ENCODE measurements around the gene HYI.
A peak's percentile ranks its signal among the peaks of the same experiment; 100 is the strongest.
"Not testable (repeated sequence)": the region's sequence is repeated elsewhere in the genome, so short reads cannot be mapped to it uniquely, and the experiment has no call there.

HYI gene, protein sequence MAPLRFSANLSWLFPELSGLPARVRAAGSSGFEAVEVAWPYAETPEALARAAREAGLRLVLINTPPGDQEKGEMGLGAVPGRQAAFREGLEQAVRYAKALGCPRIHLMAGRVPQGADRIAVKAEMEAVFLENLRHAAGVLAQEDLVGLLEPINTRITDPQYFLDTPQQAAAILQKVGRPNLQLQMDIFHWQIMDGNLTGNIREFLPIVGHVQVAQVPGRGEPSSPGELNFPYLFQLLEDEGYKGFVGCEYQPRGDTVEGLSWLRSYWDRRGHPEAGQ

DNA sequence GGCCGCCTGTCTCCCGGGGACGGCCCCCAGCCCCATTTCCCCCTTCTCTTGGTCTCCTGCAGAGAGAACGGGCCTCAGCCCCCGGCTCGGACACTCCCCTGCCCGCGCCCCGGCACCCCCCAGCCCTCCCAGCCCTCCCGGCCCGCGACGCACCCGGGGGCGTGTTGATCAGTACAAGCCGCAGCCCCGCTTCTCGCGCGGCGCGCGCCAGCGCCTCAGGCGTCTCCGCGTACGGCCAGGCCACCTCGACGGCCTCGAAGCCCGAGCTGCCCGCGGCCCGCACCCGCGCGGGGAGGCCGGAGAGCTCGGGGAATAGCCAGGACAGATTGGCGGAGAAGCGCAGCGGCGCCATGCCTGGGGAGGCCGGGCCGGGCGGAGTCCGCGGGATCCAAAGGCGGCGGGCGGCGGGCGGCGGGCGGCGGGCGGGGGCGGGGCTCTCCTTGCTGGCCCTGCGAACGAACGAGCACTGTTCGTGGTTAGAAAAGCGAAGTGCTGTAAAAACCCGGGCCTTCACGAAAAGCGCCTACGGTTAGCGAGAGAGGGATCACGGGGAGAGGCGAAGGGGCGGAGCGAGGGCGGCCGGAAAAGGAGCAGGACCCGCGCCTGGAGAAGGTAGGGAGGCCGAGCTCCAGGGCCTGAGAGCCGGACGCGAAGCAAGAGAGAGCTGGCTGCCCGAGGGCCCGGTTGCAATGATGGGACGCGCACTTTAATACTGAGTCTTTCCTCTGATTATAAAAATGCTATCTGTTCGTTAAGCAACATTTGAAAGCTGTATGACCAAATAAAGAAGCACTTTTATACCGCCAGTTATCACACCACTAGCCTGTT lies at the start of gene HYI:
HYI (minus strand) TSS at position 490 of the 828 bp plus-strand sequence; CDS start at position 352, 138 bp downstream.
- DNase-seq = peak; percentile 71

DNA sequence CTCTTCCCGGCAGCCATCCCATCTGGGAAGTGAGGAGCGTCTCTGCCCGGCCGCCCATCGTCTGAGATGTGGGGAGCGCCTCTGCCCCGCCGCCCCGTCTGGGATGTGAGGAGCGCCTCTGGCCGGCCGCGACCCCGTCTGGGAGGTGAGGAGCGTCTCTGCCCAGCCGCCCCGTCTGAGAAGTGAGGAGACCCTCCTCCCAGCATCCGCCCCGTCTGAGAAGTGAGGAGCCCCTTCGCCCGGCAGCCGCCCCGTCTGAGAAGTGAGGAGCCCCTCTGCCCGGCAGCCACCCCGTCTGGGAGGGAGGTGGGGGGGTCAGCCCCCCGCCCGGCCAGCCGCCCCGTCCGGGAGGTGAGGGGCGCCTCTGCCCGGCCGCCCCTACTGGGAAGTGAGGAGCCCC lies 48.1 kb upstream of the HYI start:
- DNase-seq = not testable (repeated sequence)

DNA sequence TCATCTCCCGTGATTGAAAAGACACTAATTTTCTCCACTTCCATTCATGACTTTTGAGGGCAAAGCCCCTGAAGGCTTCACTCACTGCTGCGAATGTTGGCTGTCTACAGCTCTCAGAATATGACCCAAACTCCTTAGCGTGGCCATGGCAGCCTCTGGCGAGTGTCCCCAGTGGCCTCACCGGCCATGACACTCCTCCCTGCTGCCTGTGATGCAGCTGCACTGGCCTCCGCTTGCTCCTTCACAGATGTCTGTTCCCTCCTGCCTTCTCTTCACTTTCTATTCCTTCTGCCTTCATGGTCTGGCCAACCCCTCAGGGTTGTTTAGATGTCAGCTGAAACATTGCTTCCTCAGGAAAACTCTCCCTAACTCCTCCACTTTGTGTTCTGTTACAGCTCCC lies 46.2 kb upstream of the HYI start:
- no peak for DNase-seq

DNA sequence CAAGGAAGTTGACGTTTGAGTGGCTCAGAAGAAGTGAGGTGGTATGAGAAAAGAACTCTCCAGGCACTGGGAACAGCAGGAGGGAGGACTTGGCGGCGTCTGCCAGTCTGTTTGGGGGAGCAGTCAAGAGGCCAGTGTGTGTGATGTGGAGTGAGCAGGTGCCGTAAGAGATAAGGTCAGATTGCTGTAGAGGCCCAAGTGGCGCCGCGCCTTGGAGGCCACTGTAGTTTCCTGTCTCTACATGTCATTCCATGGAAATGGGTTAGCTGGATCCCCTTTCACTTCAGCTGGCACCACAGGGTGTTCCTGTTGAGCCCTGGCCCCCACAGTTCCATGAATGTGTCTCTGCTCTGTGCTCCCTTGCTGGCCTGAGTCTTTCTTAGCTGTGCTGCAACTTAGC lies 41.5 kb upstream of the HYI start:
- no peak for DNase-seq

DNA sequence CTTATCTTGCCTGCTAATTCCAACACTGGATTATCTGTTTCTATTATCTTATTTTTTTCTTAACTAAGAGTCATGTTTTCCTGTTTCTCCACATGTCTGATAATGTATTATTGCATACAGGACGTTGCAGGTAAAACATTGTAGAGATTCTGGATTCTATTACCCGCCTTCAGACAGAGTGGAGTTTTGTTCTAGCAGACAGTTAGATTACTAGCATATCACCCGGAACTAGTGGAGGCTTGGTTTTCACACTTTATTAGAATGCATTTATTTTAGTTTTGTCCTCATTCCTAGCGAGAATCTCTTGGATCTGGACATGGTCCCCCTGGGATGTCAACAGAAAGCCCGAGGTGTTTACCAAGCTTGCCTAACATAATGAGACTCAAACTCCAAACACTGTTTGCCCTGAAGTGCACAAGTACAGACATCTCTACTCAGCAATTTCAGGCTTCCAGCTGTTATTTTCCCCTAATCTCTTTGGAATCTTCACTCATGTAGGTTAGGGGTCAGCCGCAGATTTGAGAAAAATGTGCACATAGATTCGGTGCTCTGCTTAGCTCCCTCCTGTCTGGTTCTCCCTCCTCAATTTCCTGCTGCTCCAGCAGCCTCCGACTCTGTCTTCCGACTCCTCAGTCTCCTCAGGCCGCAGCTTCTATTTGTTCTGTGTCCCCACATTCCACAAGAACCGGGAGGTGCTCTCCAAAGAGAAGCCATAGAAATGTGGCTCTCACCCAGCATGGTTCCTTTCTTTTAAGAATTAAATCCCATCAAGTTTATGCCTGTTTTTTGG lies 40.1 kb upstream of the HYI start:
- DNase-seq = no peak

DNA sequence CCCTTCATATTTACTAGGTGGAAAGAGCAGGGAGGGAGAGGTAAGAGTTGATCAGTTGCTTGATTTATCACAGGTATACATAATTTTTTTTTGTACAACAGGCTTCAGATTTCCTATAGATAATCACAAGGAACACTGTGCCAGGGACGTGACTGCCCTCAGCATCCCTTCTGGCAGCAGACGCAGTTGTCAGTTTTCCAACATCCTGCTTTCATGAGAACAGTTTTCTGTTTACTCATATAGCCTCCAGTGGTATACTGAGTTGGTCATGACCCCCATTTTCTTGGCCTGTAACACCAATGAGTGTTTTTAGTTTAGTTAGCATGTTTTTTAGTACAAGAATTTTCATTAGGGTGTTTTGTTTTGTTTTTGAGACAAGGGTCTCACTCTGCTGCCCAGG lies 39.1 kb upstream of the HYI start:
- DNase-seq = no peak

DNA sequence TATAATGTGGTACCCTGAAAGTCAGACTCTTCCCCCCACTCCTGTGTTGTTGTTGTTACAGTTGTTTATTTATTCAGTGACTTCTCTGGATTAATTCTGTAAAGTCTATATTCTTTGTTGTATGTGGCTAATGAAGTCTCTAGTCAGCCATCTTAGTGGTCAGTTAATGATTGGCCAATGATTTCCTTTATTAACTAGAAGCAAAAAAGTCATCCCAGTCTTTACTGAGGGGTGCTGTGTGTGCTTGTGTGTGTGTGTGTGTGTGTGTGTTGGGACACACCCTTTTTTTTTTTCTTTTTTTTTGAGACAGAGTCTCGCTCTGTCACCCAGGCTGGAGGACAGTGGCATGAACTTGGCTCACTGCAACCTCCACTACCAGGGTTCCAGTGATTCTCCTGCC lies 37.3 kb upstream of the HYI start:
- DNase-seq = no peak

DNA sequence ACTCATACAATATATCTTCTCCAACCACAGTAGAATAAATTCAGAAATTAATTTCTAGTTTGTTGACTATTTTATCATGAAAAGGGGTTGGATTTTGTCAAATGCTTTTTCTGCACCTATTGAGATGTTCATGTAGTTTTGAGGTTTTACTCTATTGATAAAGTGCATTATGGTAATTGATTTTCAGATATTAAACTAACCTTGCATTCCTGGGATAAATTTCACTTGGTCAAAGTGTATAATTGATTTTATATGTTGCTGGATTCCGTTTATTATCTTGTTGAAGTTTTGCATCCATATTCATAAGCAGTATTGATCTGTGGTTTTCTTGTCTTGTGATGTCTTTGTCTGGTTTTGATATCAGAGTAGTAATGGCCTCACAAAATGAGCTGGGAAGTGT lies 34.4 kb upstream of the HYI start:
- DNase-seq = no peak

DNA sequence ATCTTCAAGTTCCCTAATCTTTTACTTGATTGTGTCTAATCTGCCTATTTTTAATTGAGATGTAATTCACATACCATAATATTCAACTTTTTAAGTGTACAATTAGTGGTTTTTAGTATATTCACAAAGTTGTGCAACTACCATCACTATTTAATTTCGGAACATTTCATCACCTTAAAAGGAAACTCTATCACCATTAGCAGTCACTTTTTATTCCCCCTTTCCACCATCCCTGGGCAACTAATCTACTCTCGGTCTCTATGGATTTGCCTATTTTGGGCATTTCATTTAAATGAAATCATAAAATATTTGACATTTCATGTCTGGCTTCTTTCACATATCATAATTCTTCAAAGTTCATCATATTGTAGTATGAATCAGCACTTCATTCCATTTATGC lies 30.6 kb upstream of the HYI start:
- DNase-seq = no peak

DNA sequence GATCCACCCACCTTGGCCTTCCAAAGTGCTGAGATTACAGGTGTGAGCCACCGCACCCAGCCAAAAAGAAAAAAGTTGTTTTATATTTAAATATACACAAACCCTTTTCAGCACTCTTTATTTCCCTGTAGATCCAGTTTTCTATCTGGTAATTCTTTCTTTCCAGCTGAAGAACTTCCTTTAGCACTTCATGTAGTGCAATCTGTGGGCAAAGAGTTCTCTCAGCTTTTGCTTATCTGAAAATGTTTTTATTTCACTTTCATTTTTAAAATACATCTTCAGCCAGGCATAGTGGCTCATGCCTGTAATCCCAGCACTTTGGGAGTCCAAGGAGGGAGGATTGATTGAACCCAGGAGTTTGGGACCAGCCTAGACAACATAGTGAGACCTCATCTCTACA lies 28.5 kb upstream of the HYI start:
- no peak for DNase-seq

DNA sequence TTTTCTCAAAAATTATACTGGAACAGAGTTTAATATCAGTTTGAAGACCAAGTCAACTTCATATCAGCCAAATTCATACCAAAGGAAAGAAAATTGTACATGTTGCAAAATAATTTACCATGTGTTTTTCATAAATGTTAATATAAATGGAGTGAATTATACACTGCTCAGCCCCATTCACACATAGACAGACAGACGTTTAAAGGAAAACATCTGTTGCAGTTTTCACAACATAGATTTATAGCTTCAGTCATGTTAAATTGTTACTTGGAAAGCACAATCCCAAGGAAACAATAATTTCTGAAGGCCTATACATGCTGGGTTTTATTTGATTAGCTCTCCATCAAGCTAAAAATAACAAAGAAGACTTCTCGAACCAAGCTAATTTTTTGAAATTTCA lies 27.8 kb upstream of the HYI start:
- DNase-seq = no peak

DNA sequence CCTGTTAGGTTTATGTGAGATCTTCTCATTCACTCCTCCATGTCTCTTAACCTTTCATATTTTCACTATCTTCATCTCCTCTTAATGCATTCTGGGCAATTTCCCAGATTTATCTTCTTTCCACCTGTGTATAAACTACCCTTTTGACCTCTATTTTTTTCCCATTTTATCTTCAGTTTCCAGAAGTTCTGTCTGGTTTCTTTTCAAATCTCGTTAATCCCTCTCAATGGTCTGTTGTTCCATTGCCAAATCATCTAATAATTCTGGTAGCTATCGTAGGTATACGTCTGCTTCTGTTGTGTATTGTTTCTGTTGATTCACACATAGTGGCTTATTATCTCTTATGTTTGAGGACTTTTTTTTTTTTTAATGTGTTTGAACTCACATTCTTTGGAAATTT lies 25.7 kb upstream of the HYI start:
- DNase-seq = no peak

DNA sequence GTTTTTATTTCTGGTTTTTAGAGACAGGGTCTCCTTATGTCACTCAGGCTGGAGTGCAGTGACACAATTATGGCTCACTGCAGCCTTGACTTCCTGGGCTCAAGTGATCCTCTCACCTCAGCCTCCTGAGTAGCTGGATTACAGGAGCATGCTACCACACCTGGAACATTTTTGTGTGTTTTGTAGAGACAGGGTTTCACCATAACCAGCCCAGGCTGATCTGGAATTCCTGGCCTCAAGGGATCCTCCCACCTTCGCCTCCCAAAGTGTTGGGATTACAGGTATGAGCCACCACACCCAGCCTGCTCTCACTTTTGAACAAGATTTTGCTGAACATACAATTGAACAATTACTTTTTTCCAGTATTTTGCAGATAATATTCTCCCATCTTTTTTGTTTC lies 24.0 kb upstream of the HYI start:
- DNase-seq = no peak

DNA sequence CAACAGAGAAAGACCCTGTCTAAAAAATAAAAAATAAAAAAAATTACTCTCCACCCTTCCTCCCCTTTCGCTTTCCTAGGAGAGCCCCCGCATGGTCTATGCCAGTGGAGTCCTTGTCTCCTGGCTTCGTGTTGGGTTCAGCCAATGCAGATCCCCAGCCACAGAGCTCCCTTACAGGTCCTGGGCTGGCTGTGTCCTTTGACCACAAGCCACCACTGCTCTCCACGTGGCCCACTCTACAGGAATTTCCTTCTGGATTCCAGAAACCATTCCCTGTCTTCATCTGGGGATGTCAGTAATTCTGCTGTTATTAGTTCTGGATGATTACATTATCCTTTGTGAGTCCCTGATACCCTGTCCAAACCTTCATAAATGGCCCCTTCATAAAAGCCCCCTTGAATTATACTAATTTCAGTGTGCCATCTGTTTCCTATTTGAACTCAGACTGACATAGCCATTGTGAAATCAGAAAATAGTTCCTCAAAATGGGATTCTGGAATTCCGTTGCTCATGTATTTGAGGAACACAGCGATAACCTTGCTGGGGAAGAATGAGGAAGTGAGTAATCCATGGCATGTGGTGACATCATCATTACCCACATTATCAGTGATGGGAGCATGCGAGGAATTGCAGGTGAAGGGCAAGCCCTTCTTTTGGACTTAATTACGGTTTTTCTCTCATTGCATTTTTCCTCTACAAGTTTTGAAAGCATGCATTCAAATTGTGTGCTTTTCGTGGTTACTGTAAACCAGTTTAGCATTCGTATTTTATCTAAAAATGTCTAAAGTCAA lies 22.1 kb upstream of the HYI start:
- DNase-seq = not testable (repeated sequence)

DNA sequence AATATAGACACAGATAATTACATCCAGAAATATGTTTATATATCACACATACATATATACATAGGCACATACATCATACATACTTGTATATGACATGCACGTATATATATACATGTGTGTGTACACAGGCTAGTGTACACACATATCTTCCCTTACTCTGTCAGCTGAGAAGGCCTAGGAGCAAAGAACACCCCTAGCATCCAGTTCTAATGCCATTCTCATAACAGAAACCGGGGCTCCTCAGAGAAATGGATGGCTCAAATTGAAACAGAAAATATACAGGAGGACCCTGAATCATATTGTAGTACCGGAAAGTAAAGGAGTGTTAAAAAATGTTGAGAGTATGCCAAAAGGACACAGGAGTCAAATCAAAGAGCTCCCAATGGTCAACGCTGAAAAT lies 19.7 kb upstream of the HYI start:
- no peak for DNase-seq

DNA sequence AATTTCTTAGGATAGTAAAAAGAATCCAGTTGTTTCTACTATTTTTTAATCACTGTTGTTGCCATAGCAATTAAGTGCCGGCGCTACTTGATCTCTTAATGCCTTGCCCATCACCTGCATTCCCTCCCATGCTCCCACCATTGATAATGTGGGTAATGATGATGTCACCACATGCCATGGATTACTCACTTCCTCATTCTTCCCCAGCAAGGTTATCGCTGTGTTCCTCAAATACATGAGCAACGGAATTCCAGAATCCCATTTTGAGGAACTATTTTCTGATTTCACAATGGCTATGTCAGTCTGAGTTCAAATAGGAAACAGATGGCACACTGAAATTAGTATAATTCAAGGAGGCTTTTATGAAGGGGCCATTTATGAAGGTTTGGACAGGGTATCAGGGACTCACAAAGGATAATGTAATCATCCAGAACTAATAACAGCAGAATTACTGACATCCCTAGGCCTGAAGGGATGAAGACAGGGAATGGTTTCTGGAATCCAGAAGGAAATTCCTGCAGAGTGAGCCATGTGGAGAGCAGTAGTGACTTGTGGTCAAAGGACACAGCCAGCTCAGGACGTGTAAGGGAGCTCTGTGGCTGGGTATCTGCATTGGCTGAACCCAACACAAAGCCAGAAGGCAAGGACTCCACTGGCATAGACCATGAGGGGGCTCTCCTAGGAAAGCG lies 18.9 kb upstream of the HYI start:
- DNase-seq = not testable (repeated sequence)

DNA sequence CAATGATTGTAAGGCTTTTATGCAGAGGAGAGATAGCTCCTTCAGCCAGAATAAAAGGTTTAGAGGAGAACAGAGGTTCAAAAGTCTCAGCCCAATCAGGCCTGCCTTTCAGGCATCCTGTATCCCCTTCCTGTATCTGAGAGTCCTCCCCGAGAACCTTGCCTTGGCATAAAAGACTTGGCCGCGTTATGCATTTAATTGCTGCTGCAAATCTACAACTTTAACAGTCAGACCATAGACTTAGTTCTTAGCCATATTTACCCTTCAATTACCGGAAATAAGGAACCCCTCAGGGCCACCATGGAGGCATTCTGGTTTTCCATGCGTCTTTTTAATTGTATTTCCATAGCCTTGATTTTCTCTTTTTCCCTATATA lies 18.3 kb upstream of the HYI start:
- DNase-seq = no peak

DNA sequence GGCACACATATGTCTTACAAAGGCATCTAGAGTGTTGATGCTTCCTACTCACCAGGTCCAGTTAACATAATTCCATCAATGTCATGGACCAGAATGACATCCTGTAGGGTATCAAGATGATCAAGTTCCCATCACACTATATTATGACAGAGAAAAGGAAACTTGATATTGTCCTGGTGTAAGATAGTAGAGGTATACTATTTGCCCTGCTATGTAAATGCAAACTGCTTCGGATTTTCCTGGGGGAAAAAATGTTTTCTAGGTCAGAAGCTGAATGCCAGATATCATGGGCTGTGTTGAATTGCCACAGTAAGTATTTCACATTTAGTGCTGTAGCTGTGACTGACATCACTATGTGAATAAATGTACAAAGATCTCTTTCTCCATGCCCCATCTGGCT lies 16.2 kb upstream of the HYI start:
- DNase-seq = no peak

DNA sequence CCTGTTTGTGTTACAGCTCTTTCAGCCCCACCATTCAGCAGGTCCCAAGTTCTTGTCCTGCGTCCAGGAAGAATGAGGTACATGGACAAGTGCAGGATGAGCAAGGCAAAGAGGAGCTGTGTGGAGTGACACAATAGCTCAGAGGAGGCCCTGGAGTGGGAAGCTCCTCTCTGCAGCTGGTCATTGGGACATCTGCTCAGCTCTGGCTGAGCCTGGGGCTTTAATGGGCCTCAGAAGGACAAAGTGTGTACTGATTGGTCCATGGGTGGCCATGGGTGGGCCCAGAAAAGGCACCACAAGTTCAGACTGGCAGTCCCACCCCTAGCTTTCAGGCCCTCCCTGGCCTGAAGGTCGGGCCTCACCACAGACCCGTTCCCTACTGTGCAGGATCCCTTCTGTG lies 14.7 kb upstream of the HYI start:
- no peak for DNase-seq

DNA sequence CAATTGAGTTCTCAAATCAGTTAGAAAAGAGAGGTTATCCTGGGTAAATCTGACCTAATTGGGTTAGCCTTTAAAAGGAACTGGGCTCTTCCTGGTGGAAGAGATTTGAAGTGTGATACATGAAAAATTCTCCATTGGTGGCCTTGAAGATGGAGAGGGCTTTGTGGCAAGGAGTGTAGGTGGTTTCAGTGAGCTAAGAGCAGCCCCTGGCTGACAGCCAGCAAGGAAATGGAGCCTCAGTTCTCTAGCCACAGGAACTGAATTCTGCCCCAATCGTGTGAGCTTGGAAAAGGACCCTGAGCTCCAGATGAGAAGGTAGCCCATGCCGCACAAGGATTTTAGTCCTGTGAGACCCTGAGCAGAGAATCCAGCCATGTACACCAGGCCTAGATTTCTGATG lies 12.7 kb upstream of the HYI start:
- DNase-seq = no peak

DNA sequence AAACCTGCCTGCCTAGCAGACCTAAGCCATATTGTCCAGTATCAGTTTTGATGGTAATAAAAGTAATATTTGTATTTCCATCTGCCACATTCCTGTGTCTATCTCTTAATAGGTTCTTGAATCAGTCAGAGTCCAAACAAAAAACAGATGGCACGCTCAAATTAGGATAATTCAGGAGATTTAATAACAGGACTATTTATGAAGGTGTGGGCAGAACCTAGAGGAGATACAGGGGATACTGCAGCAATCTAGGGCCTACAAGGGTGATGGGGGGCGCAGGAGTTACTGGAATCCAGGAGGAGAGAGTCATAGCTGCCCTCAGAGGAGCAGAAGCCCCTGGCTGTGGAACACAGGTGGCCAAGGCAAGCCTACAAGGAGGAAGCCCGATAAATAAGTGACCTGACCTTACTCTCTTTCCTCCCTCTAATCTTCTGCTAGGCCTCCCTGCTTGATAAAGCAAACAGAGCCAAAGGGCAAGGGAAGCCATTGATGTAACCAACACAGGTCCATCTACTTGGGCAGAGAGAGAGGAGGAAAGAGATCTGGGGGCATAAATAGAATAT lies 11.9 kb upstream of the HYI start:
- no peak for DNase-seq

All from CD4-positive, alpha-beta T cell treated with Interleukin-10 for 1 hour (primary cell).